A673 (cell line): Measurements from ENCODE around the gene DNA2.

Experiments
- EZH2 ChIP-seq: fragments of 200-600 bp; sonication (generic); IDR thresholded peaks from 2 replicates; pipeline ENCODE4 v1.6.1; 2017; ENCODE audit warnings: borderline replicate concordance, low read depth, mild to moderate bottlenecking, mixed read lengths, antibody characterized with exemption, low read length; ENCODE audit not compliant: poor library complexity, severe bottlenecking
- TF ChIP-seq, protein P1 (sequence below): fragments of 300-800, 200-600 bp; sonication (generic); conservative IDR thresholded peaks from 2 replicates; pipeline ENCODE4 v1.5.1; 2017; ENCODE audit warnings: low read depth, mild to moderate bottlenecking, antibody characterized with exemption, low read length, moderate library complexity, mixed read lengths

DNA sequence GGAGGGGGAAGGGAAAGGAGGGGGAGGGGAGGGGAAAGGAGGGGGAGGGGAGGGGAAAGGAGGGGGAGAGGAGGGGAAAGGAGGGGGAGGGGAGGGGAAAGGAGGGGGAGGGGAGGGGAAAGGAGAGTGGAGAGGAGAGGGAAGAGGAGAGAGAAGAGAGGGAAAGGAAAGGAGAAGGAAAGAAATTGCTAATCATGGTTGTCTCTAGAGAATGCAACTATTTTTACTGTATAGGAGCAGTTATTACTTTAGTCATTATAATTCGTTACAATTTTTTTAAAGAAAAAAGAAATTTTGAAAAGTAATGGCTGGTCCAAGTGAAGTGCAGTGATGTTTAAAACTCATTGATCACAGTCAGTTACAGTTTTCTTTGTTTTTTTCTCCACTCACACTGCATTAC is 31.1 kb upstream of the DNA2 start:
- TF ChIP-seq, protein P1, sequence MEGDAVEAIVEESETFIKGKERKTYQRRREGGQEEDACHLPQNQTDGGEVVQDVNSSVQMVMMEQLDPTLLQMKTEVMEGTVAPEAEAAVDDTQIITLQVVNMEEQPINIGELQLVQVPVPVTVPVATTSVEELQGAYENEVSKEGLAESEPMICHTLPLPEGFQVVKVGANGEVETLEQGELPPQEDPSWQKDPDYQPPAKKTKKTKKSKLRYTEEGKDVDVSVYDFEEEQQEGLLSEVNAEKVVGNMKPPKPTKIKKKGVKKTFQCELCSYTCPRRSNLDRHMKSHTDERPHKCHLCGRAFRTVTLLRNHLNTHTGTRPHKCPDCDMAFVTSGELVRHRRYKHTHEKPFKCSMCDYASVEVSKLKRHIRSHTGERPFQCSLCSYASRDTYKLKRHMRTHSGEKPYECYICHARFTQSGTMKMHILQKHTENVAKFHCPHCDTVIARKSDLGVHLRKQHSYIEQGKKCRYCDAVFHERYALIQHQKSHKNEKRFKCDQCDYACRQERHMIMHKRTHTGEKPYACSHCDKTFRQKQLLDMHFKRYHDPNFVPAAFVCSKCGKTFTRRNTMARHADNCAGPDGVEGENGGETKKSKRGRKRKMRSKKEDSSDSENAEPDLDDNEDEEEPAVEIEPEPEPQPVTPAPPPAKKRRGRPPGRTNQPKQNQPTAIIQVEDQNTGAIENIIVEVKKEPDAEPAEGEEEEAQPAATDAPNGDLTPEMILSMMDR = no peak
- TF ChIP-seq EZH2 = no peak
